AG10803 (cell line): ENCODE data around the gene PRDM15.

Experiments used
- DNase-seq: peaks from one replicate; pipeline ENCODE4 v3.0.0; 2010; ENCODE audit warnings: low read depth
- H3K4me3 ChIP-seq: 2 replicates; pipeline ENCODE4 v1.5.1; 2011; ENCODE audit warnings: mild to moderate bottlenecking, low read length, control low read depth
- CTCF ChIP-seq: conservative IDR thresholded peaks from 2 replicates; pipeline ENCODE4 v1.5.1; 2011; ENCODE audit warnings: mild to moderate bottlenecking, low read length, control low read depth, inconsistent platforms

The PRDM15 gene

GRCh38 chr21:41808094-41808493, 71.0 kb downstream of the PRDM15 start:
- DNase-seq = no peak
- no peak overlapping the region for H3K4me3 ChIP-seq
- no peak for TF ChIP-seq CTCF

- no peak for DNase-seq
- TF ChIP-seq CTCF = no peak
Measured at GRCh38 chr21:41806773-41807172, 72.4 kb downstream of the PRDM15 start.

GRCh38 chr21:41805643-41806042, 73.5 kb downstream of the PRDM15 start:
- no peak for TF ChIP-seq CTCF
- no peak overlapping the region for H3K4me3 ChIP-seq
- no peak for DNase-seq

More at GRCh38 chr21:41806773-41807172, 72.4 kb downstream of the PRDM15 start:
- H3K4me3 ChIP-seq = no peak overlapping the region

GRCh38 chr21:41805038-41805437, 74.1 kb downstream of the PRDM15 start:
- H3K4me3 ChIP-seq = no peak overlapping the region
- no peak for TF ChIP-seq CTCF
- DNase-seq = no peak

- no peak for DNase-seq
- TF ChIP-seq CTCF = no peak
- no peak overlapping the region for H3K4me3 ChIP-seq
Measured at GRCh38 chr21:41804381-41804780, 74.8 kb downstream of the PRDM15 start.

- TF ChIP-seq CTCF = no peak
- no peak overlapping the region for H3K4me3 ChIP-seq
- no peak for DNase-seq
Measured at GRCh38 chr21:41803316-41803715, 75.8 kb downstream of the PRDM15 start.

- peak; percentile 60 for DNase-seq
- TF ChIP-seq CTCF = no peak
- H3K4me3 ChIP-seq = no peak overlapping the region
Measured at GRCh38 chr21:41802684-41803083, 76.5 kb downstream of the PRDM15 start.
